Right atrium auricular region (tissue), 2 donors: ENCODE results near the gene SSTR5. TPM values are rescaled to one million over a fixed set of nuclear protein-coding genes. Genes with fewer than 3 reads are reported as not detected.
A peak's percentile ranks its signal among the peaks of the same experiment; 100 is the strongest.

Source experiments
- DNase-seq: peaks from one replicate; pipeline ENCODE4 v3.0.0-alpha.2; 2019; ENCODE audit warnings: low spot score
- H3K27ac ChIP-seq, 2 donors: fragments of 200-600 bp; sonication (generic); 1 replicate in 1 of 2; 2 replicates in 1 of 2; pipeline ENCODE4 v1.5.1; 2016 to 2019
- H3K27me3 ChIP-seq, 2 donors: fragments of 200-600 bp; sonication (generic); one replicate each; pipeline versions ENCODE4 v1.5.1 to v1.6.0; 2017 to 2019
- H3K36me3 ChIP-seq: fragments of 200-600 bp; sonication (generic); one replicate; pipeline ENCODE4 v1.5.1; 2016
- H3K4me1 ChIP-seq, 2 donors: fragments of 200-600 bp; sonication (generic); one replicate each; pipeline versions ENCODE4 v1.5.1 to v1.6.0; 2017 to 2019
- H3K4me3 ChIP-seq, 2 donors: fragments of 200-600 bp; sonication (generic); 1 replicate in 1 of 2; 2 replicates in 1 of 2; pipeline ENCODE4 v1.5.1; 2017 to 2019; ENCODE audit warnings: mild to moderate bottlenecking in 1 of 2, moderate library complexity in 1 of 2
- H3K9me3 ChIP-seq, 2 donors: fragments of 200-600 bp; sonication (generic); one replicate each; pipeline ENCODE4 v1.5.1; 2019
- total RNA-seq, 2 donors: library from RNA; depleted of rRNA; stranded (reverse); fragments of >200 nt; gene quantifications; one replicate each; pipeline ENCODE4 v1.1.0, GENCODE V29; 2016
- TF ChIP-seq, protein P1 (sequence below), 2 donors: fragments of 200-600 bp; sonication (generic); IDR thresholded peaks; one replicate each; pipeline ENCODE4 v1.5.1; 2019; ENCODE audit warnings: antibody characterized with exemption in 2 of 2

The SSTR5 gene
- total RNA-seq, 2 donors from 2014 or later: 2.7 to 14.1 TPM

- Histone ChIP-seq H3K4me3 (no peak overlapping the region), H3K36me3 (no peaks in the 10 kb centered on the region), H3K9me3 (no peaks in the 10 kb centered on the region), H3K27ac (peak overlapping the region; percentile 81 to 93), H3K4me1 (peaks cover 0 to 34% of the 10 kb centered on the region in 2 donors), H3K27me3 (no peaks in the 10 kb centered on the region)
- peak; percentile 69 for DNase-seq
- TF ChIP-seq, protein P1, sequence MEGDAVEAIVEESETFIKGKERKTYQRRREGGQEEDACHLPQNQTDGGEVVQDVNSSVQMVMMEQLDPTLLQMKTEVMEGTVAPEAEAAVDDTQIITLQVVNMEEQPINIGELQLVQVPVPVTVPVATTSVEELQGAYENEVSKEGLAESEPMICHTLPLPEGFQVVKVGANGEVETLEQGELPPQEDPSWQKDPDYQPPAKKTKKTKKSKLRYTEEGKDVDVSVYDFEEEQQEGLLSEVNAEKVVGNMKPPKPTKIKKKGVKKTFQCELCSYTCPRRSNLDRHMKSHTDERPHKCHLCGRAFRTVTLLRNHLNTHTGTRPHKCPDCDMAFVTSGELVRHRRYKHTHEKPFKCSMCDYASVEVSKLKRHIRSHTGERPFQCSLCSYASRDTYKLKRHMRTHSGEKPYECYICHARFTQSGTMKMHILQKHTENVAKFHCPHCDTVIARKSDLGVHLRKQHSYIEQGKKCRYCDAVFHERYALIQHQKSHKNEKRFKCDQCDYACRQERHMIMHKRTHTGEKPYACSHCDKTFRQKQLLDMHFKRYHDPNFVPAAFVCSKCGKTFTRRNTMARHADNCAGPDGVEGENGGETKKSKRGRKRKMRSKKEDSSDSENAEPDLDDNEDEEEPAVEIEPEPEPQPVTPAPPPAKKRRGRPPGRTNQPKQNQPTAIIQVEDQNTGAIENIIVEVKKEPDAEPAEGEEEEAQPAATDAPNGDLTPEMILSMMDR (IDR thresholded peaks at IDR 0.05): no peak
Measured at GRCh38 chr16:1097800-1098199, 25.3 kb downstream of the SSTR5 start.

DNA sequence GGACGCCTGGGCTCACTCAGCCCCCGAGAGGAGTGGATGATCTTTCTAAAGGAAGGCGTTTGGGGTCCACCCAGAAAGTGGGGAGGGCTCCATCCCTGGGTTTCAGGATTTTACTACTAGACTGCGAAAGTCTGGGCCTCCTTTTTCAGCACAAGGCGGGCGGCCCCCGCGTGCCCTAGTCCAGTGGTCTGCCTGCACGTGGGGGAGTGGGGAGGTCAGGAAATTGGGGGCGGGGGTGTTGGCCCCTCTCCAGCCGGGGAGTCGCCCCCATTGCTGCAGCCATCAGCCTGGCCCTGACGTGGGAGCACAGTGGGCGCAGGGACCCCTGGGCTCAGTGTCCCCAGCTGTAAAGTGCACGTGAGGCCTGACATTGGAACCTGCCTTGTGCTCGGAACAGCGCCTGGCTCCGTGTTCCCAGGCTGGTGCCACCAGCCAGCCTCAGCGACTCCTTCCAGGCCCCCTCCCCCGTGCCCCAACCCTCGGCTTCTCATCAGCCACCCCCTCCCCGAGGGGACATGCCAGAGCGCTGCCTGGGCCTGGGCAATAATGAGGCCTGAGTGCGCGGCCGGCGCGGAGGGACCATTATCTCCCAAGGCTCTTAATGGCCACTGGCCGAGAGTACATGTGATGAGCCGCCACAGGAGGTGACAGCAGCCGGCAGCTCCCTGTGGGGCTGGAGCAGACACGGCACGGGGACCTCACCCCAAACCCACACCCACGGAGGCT is 25.9 kb downstream of the SSTR5 start:
- Histone ChIP-seq H3K9me3 (no peaks in the 10 kb centered on the region), H3K4me1 (peaks cover 0 to 41% of the 10 kb centered on the region in 2 donors), H3K4me3 (no peak overlapping the region), H3K36me3 (no peaks in the 10 kb centered on the region), H3K27me3 (no peaks in the 10 kb centered on the region), H3K27ac (peak overlapping the region; percentile 81 to 93)
- DNase-seq: no peak
- TF ChIP-seq, protein P1 (IDR thresholded peaks at IDR 0.05): no peak

DNA sequence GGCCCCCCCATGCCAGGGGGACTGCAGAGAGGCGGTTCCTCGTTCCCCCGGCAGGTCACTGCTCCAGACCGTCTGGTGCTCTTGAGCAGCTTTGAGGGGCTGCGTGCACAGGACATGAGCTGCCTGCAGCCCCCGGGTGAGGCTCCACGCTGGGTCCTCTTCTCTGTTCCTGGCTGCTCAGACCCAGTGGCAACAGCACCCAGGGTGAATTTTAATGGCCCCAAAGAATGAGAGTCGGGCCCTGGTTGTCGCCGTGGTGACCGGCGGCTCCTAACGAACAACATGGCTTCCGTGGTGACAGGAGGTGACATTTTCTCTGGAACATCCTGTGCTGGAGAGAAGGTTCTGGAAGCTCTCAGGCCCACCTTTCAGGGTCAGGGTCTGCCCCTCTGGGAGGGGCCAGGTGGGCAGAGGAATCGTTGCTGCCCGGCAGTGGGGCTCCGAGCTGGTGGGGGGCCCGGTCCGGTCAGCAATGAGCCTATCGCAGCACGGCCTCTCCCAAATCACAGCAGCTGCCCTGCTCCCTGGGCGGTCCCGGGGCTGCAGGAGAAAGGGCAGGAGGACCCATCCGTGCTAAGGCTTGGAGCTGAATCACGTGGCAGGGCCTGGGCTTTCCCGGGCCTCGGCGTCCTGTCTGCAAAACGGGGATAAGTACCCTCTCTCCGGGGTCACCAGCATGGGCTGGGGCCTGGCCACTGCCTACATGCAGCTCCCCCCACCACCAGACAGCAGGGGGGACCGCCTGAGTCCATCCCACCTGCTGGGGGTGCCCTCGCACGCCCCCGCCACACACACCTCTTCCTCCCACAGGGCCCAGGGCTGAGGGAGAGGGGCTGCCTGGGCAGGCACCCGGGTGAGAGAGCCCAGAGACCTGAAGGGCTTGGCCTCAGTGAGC is 26.9 kb downstream of the SSTR5 start:
- Histone ChIP-seq H3K9me3 (no peaks in the 10 kb centered on the region), H3K4me1 (peaks cover 0 to 41% of the 10 kb centered on the region in 2 donors)

GRCh38 chr16:1100084-1100800 is 27.7 kb downstream of the SSTR5 start:
- H3K27me3 ChIP-seq: no peaks in the 10 kb centered on the region
- H3K4me1 ChIP-seq: peaks cover 0 to 41% of the 10 kb centered on the region in 2 donors
- no peak overlapping the region for H3K27ac ChIP-seq
- no peak for DNase-seq
- TF ChIP-seq, protein P1 (IDR thresholded peaks at IDR 0.05): no peak
- no peaks in the 10 kb centered on the region for H3K36me3 ChIP-seq
- H3K4me3 ChIP-seq: no peak overlapping the region
- H3K9me3 ChIP-seq: no peaks in the 10 kb centered on the region

More for the DNA sequence above, 26.9 kb downstream of the SSTR5 start:
- H3K36me3 ChIP-seq: no peaks in the 10 kb centered on the region
- TF ChIP-seq, protein P1 (IDR thresholded peaks at IDR 0.05): no peak
- H3K4me3 ChIP-seq: no peak overlapping the region
- DNase-seq: no peak
- H3K27ac ChIP-seq: peak overlapping the region; percentile 81 to 93
- H3K27me3 ChIP-seq: no peaks in the 10 kb centered on the region

DNA sequence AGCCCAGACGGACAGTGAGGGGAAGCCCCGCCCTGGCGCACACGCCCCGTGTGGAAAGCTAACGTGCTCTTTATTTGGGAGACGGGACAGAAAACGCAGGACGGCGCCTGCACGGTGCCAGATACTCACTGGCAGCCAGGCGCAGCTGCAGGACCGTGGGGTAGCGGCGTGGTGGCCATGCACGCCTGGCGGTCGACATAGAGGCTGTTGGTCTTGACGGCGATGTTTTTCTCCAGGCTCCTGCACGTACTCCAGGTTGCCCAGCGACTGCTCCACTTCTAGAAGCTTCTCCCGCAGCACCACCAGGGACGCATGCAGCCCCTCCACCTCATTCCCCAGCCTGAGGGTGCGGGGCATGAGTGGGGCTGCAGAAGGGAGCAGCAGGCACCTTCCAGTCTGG is 28.6 kb downstream of the SSTR5 start:
- Histone ChIP-seq H3K27me3 (no peaks in the 10 kb centered on the region), H3K9me3 (no peaks in the 10 kb centered on the region), H3K4me1 (peaks cover 0 to 38% of the 10 kb centered on the region in 2 donors), H3K4me3 (no peak overlapping the region), H3K36me3 (no peaks in the 10 kb centered on the region), H3K27ac (no peak overlapping the region)
- TF ChIP-seq, protein P1 (IDR thresholded peaks at IDR 0.05): no peak
- no peak for DNase-seq
